ENCODE data around the gene SCN1B. TPM values are rescaled to one million over a fixed set of nuclear protein-coding genes. Genes with fewer than 3 reads are reported as not detected.

Gene SCN1B
- total RNA-seq, 2 donors from 2014 or later = 2.7 to 4.7 TPM

GRCh38 chr19:35073941-35074340 lies 43.7 kb downstream of the SCN1B start:
- H3K9me3 Mint-ChIP-seq = no peaks in the 10 kb centered on the region
- no peaks in the 10 kb centered on the region for H3K36me3 Mint-ChIP-seq (ENCODE audit: insufficient read depth in 2 of 2)
- H3K27me3 Mint-ChIP-seq (ENCODE audit: low read depth) = peaks cover 11% of the 10 kb centered on the region
- ATAC-seq (replicated peaks in 1 of 2) (no peak), DNase-seq (no peak)
- no peak overlapping the region for H3K4me3 Mint-ChIP-seq
- H3K4me1 Mint-ChIP-seq (ENCODE audit: low read depth) = no peaks in the 10 kb centered on the region
- H3K27ac Mint-ChIP-seq = no peak overlapping the region

DNA sequence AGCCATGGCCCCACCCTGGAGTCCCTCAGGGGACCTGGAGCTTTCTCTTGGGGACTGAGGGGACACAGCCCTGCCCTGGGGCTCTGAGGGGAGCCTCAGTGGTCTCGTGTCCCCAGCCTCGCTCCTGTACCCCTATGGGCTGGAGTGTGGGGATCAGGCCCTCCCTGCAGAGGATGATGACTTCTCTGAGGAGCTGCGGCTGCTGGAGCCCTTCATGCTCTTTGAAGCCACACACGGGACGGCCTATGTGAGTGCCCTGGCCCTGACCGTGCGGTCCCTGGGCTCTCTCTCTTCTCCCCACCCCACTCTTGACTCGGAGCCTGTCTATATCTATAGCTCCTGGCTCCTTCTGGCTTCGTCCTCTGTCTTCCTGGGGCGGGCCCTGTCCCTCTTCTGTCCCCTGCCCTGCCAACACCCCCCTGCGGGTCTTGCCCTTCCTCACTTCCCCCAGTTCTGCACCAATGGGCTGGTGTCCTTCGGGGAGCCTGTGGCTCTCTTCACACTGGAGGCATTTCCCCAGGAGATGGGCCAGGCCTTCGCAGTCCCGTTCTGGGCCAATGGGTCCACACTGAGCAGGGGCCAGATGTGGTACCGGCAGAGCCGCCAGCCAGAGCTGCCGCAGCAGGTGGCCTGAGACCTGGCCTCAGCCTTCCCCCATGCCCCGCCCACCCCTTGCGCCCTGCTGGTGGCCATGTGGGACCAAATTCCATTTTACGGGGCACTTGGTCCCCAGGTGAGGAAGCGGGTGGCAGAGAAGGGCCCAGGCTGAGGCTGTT lies 44.3 kb downstream of the SCN1B start:
- DNase-seq = no peak
- Mint-ChIP-seq H3K27ac (no peak overlapping the region), H3K27me3 (ENCODE audit: low read depth) (peaks cover 17% of the 10 kb centered on the region), H3K4me3 (no peak overlapping the region), H3K36me3 (ENCODE audit: insufficient read depth in 2 of 2) (no peaks in the 10 kb centered on the region), H3K9me3 (no peaks in the 10 kb centered on the region), H3K4me1 (ENCODE audit: low read depth) (no peaks in the 10 kb centered on the region)
- ATAC-seq (replicated peaks in 1 of 2) = no peak

- no peak for ATAC-seq (replicated peaks in 1 of 2)
- H3K4me3 Mint-ChIP-seq = no peak overlapping the region
- no peaks in the 10 kb centered on the region for H3K4me1 Mint-ChIP-seq (ENCODE audit: low read depth)
Measured at GRCh38 chr19:35075202-35076025, 45.1 kb downstream of the SCN1B start.

GRCh38 chr19:35076026-35076370 lies 45.7 kb downstream of the SCN1B start:
- H3K27ac Mint-ChIP-seq = no peak overlapping the region
- H3K4me3 Mint-ChIP-seq = no peak overlapping the region
- H3K27me3 Mint-ChIP-seq (ENCODE audit: low read depth) = peaks cover 17% of the 10 kb centered on the region
- H3K4me1 Mint-ChIP-seq (ENCODE audit: low read depth) = no peaks in the 10 kb centered on the region
- no peaks in the 10 kb centered on the region for H3K36me3 Mint-ChIP-seq (ENCODE audit: insufficient read depth in 2 of 2)
- no peaks in the 10 kb centered on the region for H3K9me3 Mint-ChIP-seq
- ATAC-seq (replicated peaks in 1 of 2) = no peak
- no peak for DNase-seq

More at GRCh38 chr19:35075202-35076025, 45.1 kb downstream of the SCN1B start:
- Mint-ChIP-seq H3K9me3 (no peaks in the 10 kb centered on the region), H3K27ac (no peak overlapping the region), H3K36me3 (ENCODE audit: insufficient read depth in 2 of 2) (no peaks in the 10 kb centered on the region), H3K27me3 (ENCODE audit: low read depth) (peaks cover 17% of the 10 kb centered on the region)
- DNase-seq = no peak

DNA sequence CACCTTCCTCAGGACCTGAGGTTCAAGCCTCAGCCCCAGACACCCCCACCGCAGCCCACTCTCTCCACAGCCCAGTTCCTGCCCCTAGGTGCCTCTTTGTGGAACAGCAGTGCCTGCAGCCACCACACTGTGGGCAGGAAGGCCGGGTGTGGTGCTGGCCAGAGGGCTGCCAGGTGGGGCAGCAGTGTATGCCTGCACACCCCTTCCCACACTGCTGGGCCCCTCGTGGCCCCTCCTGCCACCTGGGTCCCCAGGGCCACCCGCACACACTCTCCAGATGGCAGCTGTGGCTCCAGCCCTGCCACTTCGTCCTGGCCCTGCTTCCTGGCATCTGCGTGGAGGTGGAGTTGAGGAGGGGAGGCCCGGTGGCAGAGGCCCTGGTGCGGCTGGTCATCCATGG lies 46.4 kb downstream of the SCN1B start:
- DNase-seq (no peak), ATAC-seq (replicated peaks in 1 of 2) (no peak)
- H3K4me1 Mint-ChIP-seq (ENCODE audit: low read depth) = no peaks in the 10 kb centered on the region
- no peak overlapping the region for H3K27ac Mint-ChIP-seq
- no peaks in the 10 kb centered on the region for H3K9me3 Mint-ChIP-seq
- no peak overlapping the region for H3K4me3 Mint-ChIP-seq
- H3K36me3 Mint-ChIP-seq (ENCODE audit: insufficient read depth in 2 of 2) = no peaks in the 10 kb centered on the region
- H3K27me3 Mint-ChIP-seq (ENCODE audit: low read depth) = peaks cover 17% of the 10 kb centered on the region

- no peak overlapping the region for H3K27ac Mint-ChIP-seq
- no peaks in the 10 kb centered on the region for H3K36me3 Mint-ChIP-seq (ENCODE audit: insufficient read depth in 2 of 2)
- no peaks in the 10 kb centered on the region for H3K9me3 Mint-ChIP-seq
- no peaks in the 10 kb centered on the region for H3K4me1 Mint-ChIP-seq (ENCODE audit: low read depth)
- no peak overlapping the region for H3K4me3 Mint-ChIP-seq
- DNase-seq (no peak), ATAC-seq (replicated peaks in 1 of 2) (no peak)
- peaks cover 17% of the 10 kb centered on the region for H3K27me3 Mint-ChIP-seq (ENCODE audit: low read depth)
Measured at GRCh38 chr19:35077411-35078223, 47.3 kb downstream of the SCN1B start.

- H3K27ac Mint-ChIP-seq = no peak overlapping the region
- no peak for ATAC-seq (replicated peaks in 1 of 2)
Measured at GRCh38 chr19:35079826-35080225, 49.6 kb downstream of the SCN1B start.

DNA sequence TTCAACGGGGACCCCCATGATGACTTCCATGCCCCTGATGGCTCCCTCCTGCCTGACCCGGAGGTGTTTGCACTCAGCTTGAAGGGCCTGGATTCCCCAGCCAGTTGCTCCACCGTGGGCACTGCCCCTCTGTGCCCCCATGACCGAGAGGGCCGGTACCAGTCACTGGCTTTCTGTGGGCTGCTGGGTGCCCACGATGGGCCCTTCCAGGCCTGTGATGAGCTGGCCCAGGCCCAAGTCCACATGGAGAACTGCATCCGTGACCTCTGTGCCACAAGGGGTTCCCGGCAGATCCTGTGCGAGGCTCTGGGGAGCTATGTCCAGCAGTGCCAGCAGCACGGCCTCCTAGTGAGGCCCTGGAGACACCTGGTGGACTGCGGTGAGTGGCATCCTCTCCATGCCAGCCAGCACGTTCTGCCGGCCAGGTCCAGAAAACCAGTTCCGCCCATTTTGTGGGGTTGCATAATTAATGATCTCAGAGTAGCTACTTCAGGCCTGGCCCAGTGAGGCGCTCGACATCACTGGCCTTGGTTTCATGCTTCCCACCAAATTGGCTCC lies 50.4 kb downstream of the SCN1B start:
- no peak for DNase-seq
- Mint-ChIP-seq H3K4me1 (ENCODE audit: low read depth) (no peaks in the 10 kb centered on the region), H3K9me3 (no peaks in the 10 kb centered on the region), H3K36me3 (ENCODE audit: insufficient read depth in 2 of 2) (no peaks in the 10 kb centered on the region), H3K4me3 (no peak overlapping the region), H3K27me3 (ENCODE audit: low read depth) (peaks cover 17% of the 10 kb centered on the region), H3K27ac (no peak overlapping the region)
- ATAC-seq (replicated peaks in 1 of 2) = no peak

More at GRCh38 chr19:35079826-35080225, 49.6 kb downstream of the SCN1B start:
- Mint-ChIP-seq H3K9me3 (no peaks in the 10 kb centered on the region), H3K27me3 (ENCODE audit: low read depth) (peaks cover 17% of the 10 kb centered on the region), H3K4me3 (no peak overlapping the region), H3K36me3 (ENCODE audit: insufficient read depth in 2 of 2) (no peaks in the 10 kb centered on the region), H3K4me1 (ENCODE audit: low read depth) (no peaks in the 10 kb centered on the region)
- DNase-seq = no peak

- Mint-ChIP-seq H3K4me3 (no peak overlapping the region), H3K27ac (no peak overlapping the region), H3K27me3 (ENCODE audit: low read depth) (peaks cover 17% of the 10 kb centered on the region), H3K9me3 (no peaks in the 10 kb centered on the region), H3K4me1 (ENCODE audit: low read depth) (no peaks in the 10 kb centered on the region), H3K36me3 (ENCODE audit: insufficient read depth in 2 of 2) (no peaks in the 10 kb centered on the region)
- DNase-seq (no peak), ATAC-seq (replicated peaks in 1 of 2) (no peak)
Measured at GRCh38 chr19:35081201-35081600, 50.9 kb downstream of the SCN1B start.

- ATAC-seq (replicated peaks in 1 of 2) = no peak
- DNase-seq = no peak
- Mint-ChIP-seq H3K36me3 (ENCODE audit: insufficient read depth in 2 of 2) (no peaks in the 10 kb centered on the region), H3K9me3 (no peaks in the 10 kb centered on the region), H3K27me3 (ENCODE audit: low read depth) (peaks cover 6% of the 10 kb centered on the region), H3K4me1 (ENCODE audit: low read depth) (no peaks in the 10 kb centered on the region), H3K4me3 (no peak overlapping the region), H3K27ac (no peak overlapping the region)
Measured at GRCh38 chr19:35083691-35084508, 53.6 kb downstream of the SCN1B start.

DNA sequence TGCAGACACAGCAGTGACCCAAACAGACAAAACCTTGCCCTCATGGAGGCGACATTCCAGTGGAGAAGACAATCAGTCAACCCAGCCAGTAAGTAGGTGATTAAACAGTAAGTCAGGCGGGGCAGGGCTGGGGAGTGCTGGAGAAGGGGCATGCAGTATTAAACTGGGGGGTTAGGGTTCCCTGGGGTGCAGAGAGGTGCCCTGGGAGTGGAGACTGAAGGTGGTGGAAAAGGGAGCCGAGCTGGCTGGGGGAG lies 54.2 kb downstream of the SCN1B start:
- Mint-ChIP-seq H3K4me1 (ENCODE audit: low read depth) (no peaks in the 10 kb centered on the region), H3K9me3 (no peaks in the 10 kb centered on the region), H3K36me3 (ENCODE audit: insufficient read depth in 2 of 2) (no peaks in the 10 kb centered on the region), H3K27ac (no peak overlapping the region), H3K4me3 (no peak overlapping the region), H3K27me3 (ENCODE audit: low read depth) (peaks cover under 1% of the 10 kb centered on the region)
- ATAC-seq (replicated peaks in 1 of 2) = no peak
- DNase-seq = no peak

DNA sequence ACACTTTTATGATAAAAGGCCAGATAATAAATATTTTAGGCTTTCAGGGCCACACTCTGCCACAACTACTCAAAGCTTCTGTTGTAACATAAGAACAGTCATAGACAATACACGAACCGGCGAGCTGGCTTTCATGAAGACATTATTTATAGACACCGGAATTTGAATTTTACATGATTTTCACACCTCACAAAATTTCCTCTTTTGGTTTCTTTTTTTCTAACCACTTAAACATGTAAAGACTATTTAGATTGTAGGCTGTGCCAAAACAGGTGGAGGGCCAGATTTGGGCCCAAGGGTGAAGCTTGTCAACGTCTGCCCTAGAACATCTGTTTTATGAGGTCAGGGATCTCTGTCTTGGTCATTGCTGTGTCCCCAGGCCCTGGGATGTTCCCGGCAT lies 55.7 kb downstream of the SCN1B start:
- Mint-ChIP-seq H3K4me1 (ENCODE audit: low read depth) (no peaks in the 10 kb centered on the region), H3K4me3 (no peak overlapping the region), H3K9me3 (no peaks in the 10 kb centered on the region), H3K27me3 (ENCODE audit: low read depth) (no peaks in the 10 kb centered on the region), H3K36me3 (ENCODE audit: insufficient read depth in 2 of 2) (no peaks in the 10 kb centered on the region), H3K27ac (peak overlapping the region; percentile 43)
- ATAC-seq (replicated peaks in 1 of 2) = no peak
- no peak for DNase-seq

All from activated T-cell treated with anti-CD3 and anti-CD28 coated beads, Interleukin-2, amount 50 U/mL, for 72 hours (primary cell).